ENCODE data around the gene BAIAP3. TPM values are rescaled to one million over a fixed set of nuclear protein-coding genes. Genes with fewer than 3 reads are reported as not detected.

BAIAP3 gene
- total RNA-seq, 1 donor from 2014 or later: 6.5 TPM

GRCh38 chr16:1334739-1335138, 1.3 kb downstream of the BAIAP3 start:
- Mint-ChIP-seq H3K27me3 (ENCODE audit: unreplicated experiment) (peaks cover 16% of the 10 kb centered on the region), H3K4me1 (ENCODE audit: unreplicated experiment) (peaks cover 4% of the 10 kb centered on the region), H3K4me3 (ENCODE audit: unreplicated experiment) (no peak overlapping the region), H3K36me3 (ENCODE audit: low read depth, unreplicated experiment) (no peaks in the 10 kb centered on the region), H3K27ac (ENCODE audit: unreplicated experiment) (no peak overlapping the region), H3K9me3 (ENCODE audit: unreplicated experiment) (no peaks in the 10 kb centered on the region)
- no peak for DNase-seq (ENCODE audit: low spot score)
- TF ChIP-seq, protein P1, sequence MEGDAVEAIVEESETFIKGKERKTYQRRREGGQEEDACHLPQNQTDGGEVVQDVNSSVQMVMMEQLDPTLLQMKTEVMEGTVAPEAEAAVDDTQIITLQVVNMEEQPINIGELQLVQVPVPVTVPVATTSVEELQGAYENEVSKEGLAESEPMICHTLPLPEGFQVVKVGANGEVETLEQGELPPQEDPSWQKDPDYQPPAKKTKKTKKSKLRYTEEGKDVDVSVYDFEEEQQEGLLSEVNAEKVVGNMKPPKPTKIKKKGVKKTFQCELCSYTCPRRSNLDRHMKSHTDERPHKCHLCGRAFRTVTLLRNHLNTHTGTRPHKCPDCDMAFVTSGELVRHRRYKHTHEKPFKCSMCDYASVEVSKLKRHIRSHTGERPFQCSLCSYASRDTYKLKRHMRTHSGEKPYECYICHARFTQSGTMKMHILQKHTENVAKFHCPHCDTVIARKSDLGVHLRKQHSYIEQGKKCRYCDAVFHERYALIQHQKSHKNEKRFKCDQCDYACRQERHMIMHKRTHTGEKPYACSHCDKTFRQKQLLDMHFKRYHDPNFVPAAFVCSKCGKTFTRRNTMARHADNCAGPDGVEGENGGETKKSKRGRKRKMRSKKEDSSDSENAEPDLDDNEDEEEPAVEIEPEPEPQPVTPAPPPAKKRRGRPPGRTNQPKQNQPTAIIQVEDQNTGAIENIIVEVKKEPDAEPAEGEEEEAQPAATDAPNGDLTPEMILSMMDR (IDR thresholded peaks at IDR 0.05; ENCODE audit: unreplicated experiment): no peak

- Mint-ChIP-seq H3K27me3 (ENCODE audit: unreplicated experiment) (peaks cover 16% of the 10 kb centered on the region), H3K4me3 (ENCODE audit: unreplicated experiment) (no peak overlapping the region), H3K27ac (ENCODE audit: unreplicated experiment) (no peak overlapping the region), H3K36me3 (ENCODE audit: low read depth, unreplicated experiment) (no peaks in the 10 kb centered on the region), H3K4me1 (ENCODE audit: unreplicated experiment) (peaks cover 4% of the 10 kb centered on the region), H3K9me3 (ENCODE audit: unreplicated experiment) (no peaks in the 10 kb centered on the region)
- DNase-seq (ENCODE audit: low spot score): no peak
- TF ChIP-seq, protein P1 (IDR thresholded peaks at IDR 0.05; ENCODE audit: unreplicated experiment): no peak
Measured at GRCh38 chr16:1335211-1335971, 1.9 kb downstream of the BAIAP3 start.

DNA sequence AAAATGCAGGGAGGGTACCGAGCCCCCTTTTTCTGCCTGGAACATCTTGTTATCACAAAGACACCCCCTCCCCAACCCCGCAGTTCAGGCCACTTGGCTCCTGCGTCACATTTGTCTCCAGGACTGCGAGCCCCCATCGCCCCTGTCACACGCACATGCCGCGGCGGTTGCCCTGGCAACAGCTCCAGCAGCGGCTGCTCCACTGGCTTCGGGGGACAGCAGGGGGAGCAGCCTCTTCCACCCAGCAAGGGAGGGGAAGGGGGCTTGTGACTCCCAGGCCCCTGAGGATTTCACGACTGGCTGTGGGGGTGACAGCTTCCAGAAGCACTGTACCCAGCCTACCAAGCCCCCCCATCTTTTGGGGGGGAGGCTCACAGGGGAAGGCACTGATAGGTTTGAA, 2.6 kb downstream of the BAIAP3 start:
- Mint-ChIP-seq H3K4me1 (ENCODE audit: unreplicated experiment) (peaks cover 4% of the 10 kb centered on the region), H3K27me3 (ENCODE audit: unreplicated experiment) (peaks cover 16% of the 10 kb centered on the region), H3K27ac (ENCODE audit: unreplicated experiment) (no peak overlapping the region), H3K9me3 (ENCODE audit: unreplicated experiment) (no peaks in the 10 kb centered on the region), H3K36me3 (ENCODE audit: low read depth, unreplicated experiment) (no peaks in the 10 kb centered on the region), H3K4me3 (ENCODE audit: unreplicated experiment) (no peak overlapping the region)
- no peak for DNase-seq (ENCODE audit: low spot score)
- TF ChIP-seq, protein P1 (IDR thresholded peaks at IDR 0.05; ENCODE audit: unreplicated experiment): no peak

DNA sequence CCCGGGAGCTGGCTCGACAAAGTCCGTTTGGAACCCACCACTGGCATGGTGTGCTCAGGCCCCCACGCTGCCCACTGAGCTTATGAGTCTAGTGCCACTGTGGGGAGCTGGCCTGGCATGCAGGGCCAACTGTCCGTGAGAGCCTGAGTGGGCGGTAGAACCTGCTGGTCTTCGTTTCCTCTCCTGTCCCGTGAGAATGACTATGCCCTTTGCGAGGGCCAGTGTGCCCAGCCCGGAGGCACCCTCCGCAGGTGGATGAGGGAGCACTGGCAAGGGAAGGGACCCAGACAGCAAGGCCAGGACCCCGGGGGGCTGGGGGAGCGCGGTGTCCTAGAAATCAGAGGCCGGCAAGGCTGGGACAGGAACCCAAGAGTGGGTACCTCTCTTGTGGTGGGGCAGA, 3.2 kb downstream of the BAIAP3 start:
- DNase-seq (ENCODE audit: low spot score): no peak
- no peak overlapping the region for H3K4me3 Mint-ChIP-seq (ENCODE audit: unreplicated experiment)
- no peaks in the 10 kb centered on the region for H3K36me3 Mint-ChIP-seq (ENCODE audit: low read depth, unreplicated experiment)
- peak overlapping the region; percentile 52 for H3K27ac Mint-ChIP-seq (ENCODE audit: unreplicated experiment)
- TF ChIP-seq, protein P1 (IDR thresholded peaks at IDR 0.05; ENCODE audit: unreplicated experiment): no peak
- H3K27me3 Mint-ChIP-seq (ENCODE audit: unreplicated experiment): peaks cover 11% of the 10 kb centered on the region
- H3K9me3 Mint-ChIP-seq (ENCODE audit: unreplicated experiment): no peaks in the 10 kb centered on the region
- peaks cover 2% of the 10 kb centered on the region for H3K4me1 Mint-ChIP-seq (ENCODE audit: unreplicated experiment)

DNA sequence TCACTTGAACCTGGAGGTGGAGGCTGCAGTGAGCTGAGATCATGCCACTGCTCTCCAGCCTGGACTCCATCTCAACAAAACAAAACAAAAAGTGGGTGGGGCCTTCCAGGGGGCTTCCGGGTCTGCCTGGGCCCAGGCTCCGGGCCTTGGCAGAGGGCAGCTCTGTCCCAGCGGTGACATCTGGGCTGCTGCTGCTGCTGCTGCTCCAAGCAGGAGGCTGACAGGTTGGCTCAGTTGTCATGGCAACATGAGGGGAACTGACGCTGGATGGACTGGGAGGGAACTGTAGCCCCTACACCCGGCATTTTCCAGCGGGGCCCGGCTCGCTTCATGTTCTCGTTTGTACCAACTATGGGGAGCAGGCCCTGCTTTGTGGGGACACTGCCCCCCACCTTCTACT, 4.0 kb downstream of the BAIAP3 start:
- Mint-ChIP-seq H3K27me3 (ENCODE audit: unreplicated experiment) (peaks cover 5% of the 10 kb centered on the region), H3K4me1 (ENCODE audit: unreplicated experiment) (no peaks in the 10 kb centered on the region), H3K36me3 (ENCODE audit: low read depth, unreplicated experiment) (no peaks in the 10 kb centered on the region), H3K9me3 (ENCODE audit: unreplicated experiment) (no peaks in the 10 kb centered on the region), H3K4me3 (ENCODE audit: unreplicated experiment) (no peak overlapping the region), H3K27ac (ENCODE audit: unreplicated experiment) (no peak overlapping the region)
- DNase-seq (ENCODE audit: low spot score): no peak
- TF ChIP-seq, protein P1 (IDR thresholded peaks at IDR 0.05; ENCODE audit: unreplicated experiment): no peak
